Spinal cord (tissue), 10 donors: Measurements from ENCODE around the gene TBC1D1. TPM values are rescaled to one million over a fixed set of nuclear protein-coding genes. Genes with fewer than 3 reads are reported as not detected.

Experiments used
- DNase-seq, 6 donors: peaks; one replicate each; pipeline versions ENCODE4 v3.0.0 to v3.0.0-alpha.2; 2013 to 2015; ENCODE audit warnings: low spot score in 6 of 6, low read depth in 4 of 6
- H3K27ac ChIP-seq: one replicate; pipeline ENCODE4 v1.5.1; 2013; ENCODE audit warnings: low read depth, low read length, control low read depth
- H3K27me3 ChIP-seq: one replicate; pipeline ENCODE4 v1.6.1; 2013; ENCODE audit warnings: low read length; ENCODE audit not compliant: control insufficient read depth, insufficient read depth
- H3K36me3 ChIP-seq: one replicate; pipeline ENCODE4 v1.6.1; 2013; ENCODE audit warnings: low read length; ENCODE audit not compliant: control insufficient read depth, insufficient read depth
- H3K4me1 ChIP-seq: one replicate; pipeline ENCODE4 v1.6.1; 2013; ENCODE audit warnings: low read length; ENCODE audit not compliant: control insufficient read depth, insufficient read depth
- H3K4me3 ChIP-seq: one replicate; pipeline ENCODE4 v1.5.1; 2013; ENCODE audit warnings: low read depth, low read length, control low read depth
- H3K9me3 ChIP-seq: one replicate; pipeline ENCODE4 v1.6.1; 2013; ENCODE audit warnings: low read length; ENCODE audit not compliant: control insufficient read depth, insufficient read depth
- WGBS: methylation state at CpG from one replicate; pipeline ENCODE4 v1.1.5; 2013; ENCODE audit warnings: missing lambda C conversion rate; ENCODE audit not compliant: insufficient coverage; 5-methylcytosine and 5-hydroxymethylcytosine counted together
- polyA plus RNA-seq, 2 donors: library from polyadenylated mRNA; unstranded; fragments of 120-200 nt; gene quantifications; one replicate each; pipeline ENCODE4 v1.2.1, GENCODE V29; 2013; ENCODE audit not compliant: insufficient read length in 2 of 2
- total RNA-seq, 2 donors: library from RNA; depleted of rRNA in 1 of 2; stranded (reverse); fragments of 120-200 nt in 1 of 2; fragments of >200 nt in 1 of 2; gene quantifications; one replicate each; pipeline versions ENCODE4 v1.2.3 to v1.2.4, GENCODE V29; 2013 to 2014
- donor health status: healthy.

The TBC1D1 gene
- total and polyA plus RNA-seq, 4 donors: 49.0 to 59.0 (median 53.9) TPM

- Histone ChIP-seq H3K9me3 (no peaks in the 10 kb centered on the region), H3K27me3 (no peaks in the 10 kb centered on the region), H3K4me3 (no peak overlapping the region), H3K27ac (no peak overlapping the region), H3K4me1 (peaks cover 3% of the 10 kb centered on the region), H3K36me3 (no peaks in the 10 kb centered on the region)
- no peak for DNase-seq
- 93% methylated on average over 37 of the region's 40 CpGs for WGBS
Measured at GRCh38 chr4:38182334-38182998, 291.6 kb downstream of the TBC1D1 start.

- no peak overlapping the region for H3K27ac ChIP-seq
- no peak overlapping the region for H3K4me3 ChIP-seq
- H3K36me3 ChIP-seq: no peaks in the 10 kb centered on the region
- WGBS: no CpG with 5 or more reads among the region's 8 CpGs
- no peaks in the 10 kb centered on the region for H3K9me3 ChIP-seq
- H3K4me1 ChIP-seq: peaks cover 3% of the 10 kb centered on the region
- DNase-seq: no peak
- H3K27me3 ChIP-seq: no peaks in the 10 kb centered on the region
Measured at GRCh38 chr4:38184404-38184803, 293.5 kb downstream of the TBC1D1 start.

GRCh38 chr4:38185406-38186144 lies 294.7 kb downstream of the TBC1D1 start:
- Histone ChIP-seq H3K4me3 (no peak overlapping the region), H3K36me3 (no peaks in the 10 kb centered on the region), H3K4me1 (peaks cover 2% of the 10 kb centered on the region), H3K9me3 (no peaks in the 10 kb centered on the region), H3K27me3 (no peaks in the 10 kb centered on the region), H3K27ac (no peak overlapping the region)
- WGBS: 50% methylated on average over 1 of the region's 5 CpGs
- peak in 1 of 6 donors; percentile 57 for DNase-seq

DNA sequence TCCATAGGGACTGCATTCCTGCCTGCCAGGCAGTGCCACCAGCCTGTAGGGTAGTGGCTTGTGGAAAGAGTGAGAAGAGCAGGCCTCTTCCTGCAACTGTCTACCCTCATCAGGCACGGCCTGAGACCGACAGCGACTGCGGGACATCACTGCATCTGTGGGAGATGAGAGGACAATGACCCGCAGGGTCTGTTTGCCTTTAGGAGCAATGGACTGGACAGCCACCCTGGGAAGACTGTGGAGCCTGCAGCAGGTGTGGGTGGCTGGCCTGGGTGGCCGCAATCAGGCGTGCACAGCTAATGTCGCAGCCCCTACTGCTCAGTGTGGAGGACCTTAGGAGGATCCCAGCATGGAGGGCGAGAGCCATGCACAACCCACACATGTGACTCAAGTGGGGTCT lies 297.3 kb downstream of the TBC1D1 start:
- Histone ChIP-seq H3K4me3 (no peak overlapping the region), H3K9me3 (no peaks in the 10 kb centered on the region), H3K27me3 (no peaks in the 10 kb centered on the region), H3K27ac (no peak overlapping the region), H3K4me1 (peaks cover 7% of the 10 kb centered on the region), H3K36me3 (no peaks in the 10 kb centered on the region)
- WGBS: 88% methylated on average over 9 of the region's 9 CpGs
- DNase-seq: no peak

DNA sequence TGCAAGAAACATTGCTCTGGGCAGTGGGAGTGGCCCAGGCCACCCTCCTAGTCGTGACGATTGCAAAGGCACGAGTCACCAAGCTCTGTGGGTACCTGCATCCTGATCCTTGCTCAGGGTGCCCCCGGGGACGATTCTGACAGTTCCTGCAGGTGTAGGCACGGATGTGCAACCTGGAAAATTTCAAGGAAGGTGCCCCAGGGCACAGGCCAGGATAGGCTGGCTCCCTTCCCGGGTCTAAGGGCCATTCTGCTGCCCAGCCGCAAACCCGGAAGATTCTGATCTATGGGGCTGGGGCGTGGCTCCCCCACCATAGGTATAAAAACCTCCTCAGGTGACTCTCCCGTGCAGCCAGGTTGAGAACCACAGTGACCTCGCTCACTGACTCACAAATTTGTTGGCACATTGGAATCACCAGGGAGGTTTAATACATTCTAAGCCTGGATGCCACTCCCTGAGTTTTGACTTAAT lies 297.8 kb downstream of the TBC1D1 start:
- Histone ChIP-seq H3K36me3 (no peaks in the 10 kb centered on the region), H3K27ac (no peak overlapping the region), H3K9me3 (no peaks in the 10 kb centered on the region), H3K4me1 (peaks cover 7% of the 10 kb centered on the region), H3K4me3 (no peak overlapping the region), H3K27me3 (no peaks in the 10 kb centered on the region)
- WGBS: 84% methylated on average over 10 of the region's 12 CpGs
- no peak for DNase-seq

Other genes starting within 250 kb of the TBC1D1 start
- 10 to 100 TPM; 49.7 to 61.6 TPM for gene RELL1, start 204.7 kb upstream of the TBC1D1 start, total RNA-seq
- gene RELL1, start 204.7 kb upstream of the TBC1D1 start, polyA plus RNA-seq: 10 to 100 TPM; 14.9 to 15.1 TPM
- 10 to 100 TPM; 27.7 to 28.5 TPM for gene PGM2, start 64.4 kb upstream of the TBC1D1 start, total RNA-seq
- gene PGM2, start 64.4 kb upstream of the TBC1D1 start, polyA plus RNA-seq: 10 to 100 TPM; 18.7 to 24.0 TPM
- under 1 TPM in 1 of 2 donors, not detected in 1; 0.28 TPM for gene PTTG2, start 69.3 kb downstream of the TBC1D1 start, total RNA-seq
- gene PTTG2, start 69.3 kb downstream of the TBC1D1 start, polyA plus RNA-seq: not detected